GM19193 (cell line): ENCODE results near the gene PDX1.

ENCODE experiments used
- POLR2A ChIP-seq: IDR thresholded peaks from 4 replicates; pipeline ENCODE4 v1.6.1; 2011; ENCODE audit not compliant: insufficient read depth, insufficient read length; ENCODE audit errors: extremely low read depth

The PDX1 gene

DNA sequence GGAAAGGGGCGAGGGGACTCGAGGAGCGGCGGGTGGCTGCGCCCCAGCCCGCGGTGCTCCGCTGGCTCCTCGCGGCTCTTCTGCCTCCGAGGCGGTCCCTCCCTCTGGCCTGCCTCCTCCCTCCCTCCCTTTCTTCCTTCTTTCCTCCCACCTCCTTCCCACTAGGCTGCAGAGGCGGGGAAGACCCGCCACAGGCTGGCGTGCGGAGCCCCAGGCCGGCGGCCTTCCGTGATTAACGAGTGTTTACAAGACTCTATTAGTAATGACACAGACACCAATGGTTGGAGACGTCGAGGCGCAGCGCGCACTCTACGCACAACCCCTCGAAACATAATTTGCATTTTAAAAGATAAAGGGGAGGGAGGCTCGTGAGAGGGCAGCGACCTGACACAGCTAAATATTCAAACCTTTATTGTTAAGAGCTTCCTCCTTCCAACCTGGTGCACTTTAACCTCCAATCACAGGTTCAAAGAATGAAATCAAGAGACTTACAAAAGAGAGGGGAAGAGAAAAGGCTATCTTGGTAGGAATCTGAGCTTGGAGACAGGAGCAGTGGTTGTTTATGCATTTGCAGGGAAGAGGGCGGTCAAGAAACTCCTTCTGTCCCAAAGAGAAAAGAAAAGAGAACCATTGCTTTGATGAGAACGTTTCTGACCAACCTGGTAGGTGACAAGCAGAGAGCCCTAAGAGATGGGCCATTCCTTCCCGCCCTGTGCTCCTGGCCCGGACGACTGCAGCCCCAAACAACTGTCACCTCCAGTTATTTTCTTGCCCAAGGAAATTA is 49.5 kb downstream of the PDX1 start, which contains the start of gene CDX2:
CDX2 (minus strand) TSS at position 234 of the 784 bp plus-strand sequence. CDS start 309 bp downstream, outside the sequence.
- TF ChIP-seq POLR2A: no peak

DNA sequence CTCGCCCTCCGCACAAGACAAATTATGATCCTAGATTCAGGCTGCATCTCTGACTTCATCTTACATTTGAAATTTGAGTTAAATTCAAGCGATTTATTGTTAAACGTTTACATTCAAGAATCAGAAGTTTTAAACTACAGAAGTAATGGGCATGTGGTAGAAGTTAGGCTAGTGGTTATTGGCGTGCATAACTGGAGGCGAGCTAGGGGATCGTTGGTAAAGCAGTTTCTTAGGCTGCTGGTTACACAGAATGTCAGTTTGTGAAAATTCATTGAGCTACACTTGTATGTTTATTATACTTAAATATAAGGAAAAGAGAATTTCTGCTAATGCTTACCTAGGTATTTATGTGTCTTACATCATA is 50.0 kb downstream of the PDX1 start:
- TF ChIP-seq POLR2A: no peak

GRCh38 chr13:27970382-27971235 is 50.8 kb downstream of the PDX1 start:
- TF ChIP-seq POLR2A: no peak

GRCh38 chr13:27971236-27971645 is 51.4 kb downstream of the PDX1 start:
- TF ChIP-seq POLR2A: no peak

DNA sequence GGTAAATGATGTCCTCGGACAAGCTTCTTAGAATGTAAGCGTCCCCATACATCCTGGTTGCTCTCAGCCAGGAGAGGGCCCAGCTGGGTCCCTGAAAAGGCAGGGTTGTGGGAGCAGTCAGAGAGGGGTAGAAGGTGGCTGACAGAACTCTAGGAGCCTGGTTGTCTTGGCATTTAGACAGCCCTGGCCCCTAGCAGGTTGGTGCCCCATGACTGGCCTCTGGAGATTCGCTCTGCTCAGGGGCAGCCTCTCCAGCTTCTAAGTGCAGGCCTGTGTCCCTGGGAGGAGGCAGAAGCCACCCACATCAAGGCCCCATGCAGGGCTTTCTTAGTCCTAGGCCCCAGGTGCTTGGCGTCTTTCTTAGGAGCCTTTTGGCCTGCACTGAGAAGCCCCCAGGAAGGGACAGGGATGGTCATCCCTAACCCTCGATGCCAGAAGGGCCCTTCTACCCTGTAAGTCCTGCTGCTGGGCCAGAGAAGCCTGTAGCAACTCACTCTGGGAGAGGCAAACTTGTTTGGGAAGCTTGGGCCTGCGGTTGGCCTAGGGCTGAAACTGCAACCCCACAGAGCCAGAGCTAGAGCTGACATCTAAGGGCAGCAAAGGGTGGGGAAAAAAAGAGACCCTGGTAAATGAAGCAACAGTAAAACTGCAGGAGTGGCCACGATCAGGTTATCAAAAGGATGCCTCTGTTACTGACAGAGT is 52.1 kb downstream of the PDX1 start:
- no peak for TF ChIP-seq POLR2A

GRCh38 chr13:27972478-27972820 is 52.6 kb downstream of the PDX1 start:
- no peak for TF ChIP-seq POLR2A

DNA sequence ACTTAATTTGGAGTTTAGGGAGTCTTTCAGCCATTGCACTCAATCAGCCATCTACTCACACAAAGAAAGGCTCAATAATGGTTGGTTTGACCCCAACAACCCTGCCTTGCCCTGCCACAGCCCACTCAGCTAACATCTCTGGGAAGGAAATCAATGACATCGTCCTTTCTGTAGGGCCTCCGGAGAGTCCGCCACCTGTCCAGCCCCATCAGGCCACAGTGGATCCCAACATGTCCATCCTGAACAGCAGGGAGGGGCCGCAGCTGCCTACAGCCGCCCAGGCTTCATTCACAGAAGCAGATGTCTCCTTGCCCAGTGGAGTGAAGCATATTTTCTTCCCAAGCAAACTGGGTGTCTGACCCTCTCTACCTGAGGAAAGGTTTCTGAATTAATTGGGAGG is 53.5 kb downstream of the PDX1 start:
- TF ChIP-seq POLR2A: no peak

GRCh38 chr13:27973961-27974662 is 54.3 kb downstream of the PDX1 start:
- TF ChIP-seq POLR2A: no peak
